Right atrium auricular region (tissue), 2 donors: Measurements from ENCODE around the gene BPIFA3. TPM values are rescaled to one million over a fixed set of nuclear protein-coding genes. Genes with fewer than 3 reads are reported as not detected.

Experiments
- DNase-seq: peaks from one replicate; pipeline ENCODE4 v3.0.0-alpha.2; 2019; ENCODE audit warnings: low spot score
- H3K27ac ChIP-seq, 2 donors: fragments of 200-600 bp; sonication (generic); 1 replicate in 1 of 2; 2 replicates in 1 of 2; pipeline ENCODE4 v1.5.1; 2016 to 2019
- H3K27me3 ChIP-seq, 2 donors: fragments of 200-600 bp; sonication (generic); one replicate each; pipeline versions ENCODE4 v1.5.1 to v1.6.0; 2017 to 2019
- H3K36me3 ChIP-seq: fragments of 200-600 bp; sonication (generic); one replicate; pipeline ENCODE4 v1.5.1; 2016
- H3K4me1 ChIP-seq, 2 donors: fragments of 200-600 bp; sonication (generic); one replicate each; pipeline versions ENCODE4 v1.5.1 to v1.6.0; 2017 to 2019
- H3K4me3 ChIP-seq, 2 donors: fragments of 200-600 bp; sonication (generic); 1 replicate in 1 of 2; 2 replicates in 1 of 2; pipeline ENCODE4 v1.5.1; 2017 to 2019; ENCODE audit warnings: mild to moderate bottlenecking in 1 of 2, moderate library complexity in 1 of 2
- H3K9me3 ChIP-seq, 2 donors: fragments of 200-600 bp; sonication (generic); one replicate each; pipeline ENCODE4 v1.5.1; 2019
- total RNA-seq, 2 donors: library from RNA; depleted of rRNA; stranded (reverse); fragments of >200 nt; gene quantifications; one replicate each; pipeline ENCODE4 v1.1.0, GENCODE V29; 2016
- TF ChIP-seq, protein P1 (sequence below), 2 donors: fragments of 200-600 bp; sonication (generic); IDR thresholded peaks; one replicate each; pipeline ENCODE4 v1.5.1; 2019; ENCODE audit warnings: antibody characterized with exemption in 2 of 2

BPIFA3 gene
- total RNA-seq, 2 donors from 2014 or later: not detected

DNA sequence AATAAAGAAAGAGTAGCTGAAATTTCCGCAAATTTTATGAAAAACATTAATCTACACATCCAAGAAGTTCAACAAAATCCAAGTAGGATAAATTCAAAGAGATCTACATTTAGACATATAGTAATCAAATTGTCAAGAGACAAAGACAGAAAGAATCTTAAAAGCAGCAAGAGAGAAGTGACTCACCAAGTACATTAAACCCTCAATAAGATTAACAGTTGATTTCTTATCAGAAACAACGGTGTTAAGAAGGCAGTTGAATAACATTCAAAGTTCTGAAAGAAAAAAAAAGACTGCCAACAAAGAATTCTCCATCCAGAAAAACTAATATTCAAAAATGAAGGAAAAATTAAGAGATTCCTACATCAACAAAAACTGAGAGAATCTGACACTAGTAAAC, 37.9 kb downstream of the BPIFA3 start:
- Histone ChIP-seq H3K4me3 (no peak overlapping the region), H3K9me3 (no peaks in the 10 kb centered on the region), H3K36me3 (no peaks in the 10 kb centered on the region), H3K27ac (no peak overlapping the region), H3K4me1 (no peaks in the 10 kb centered on the region), H3K27me3 (no peaks in the 10 kb centered on the region)
- no peak for DNase-seq
- TF ChIP-seq, protein P1, sequence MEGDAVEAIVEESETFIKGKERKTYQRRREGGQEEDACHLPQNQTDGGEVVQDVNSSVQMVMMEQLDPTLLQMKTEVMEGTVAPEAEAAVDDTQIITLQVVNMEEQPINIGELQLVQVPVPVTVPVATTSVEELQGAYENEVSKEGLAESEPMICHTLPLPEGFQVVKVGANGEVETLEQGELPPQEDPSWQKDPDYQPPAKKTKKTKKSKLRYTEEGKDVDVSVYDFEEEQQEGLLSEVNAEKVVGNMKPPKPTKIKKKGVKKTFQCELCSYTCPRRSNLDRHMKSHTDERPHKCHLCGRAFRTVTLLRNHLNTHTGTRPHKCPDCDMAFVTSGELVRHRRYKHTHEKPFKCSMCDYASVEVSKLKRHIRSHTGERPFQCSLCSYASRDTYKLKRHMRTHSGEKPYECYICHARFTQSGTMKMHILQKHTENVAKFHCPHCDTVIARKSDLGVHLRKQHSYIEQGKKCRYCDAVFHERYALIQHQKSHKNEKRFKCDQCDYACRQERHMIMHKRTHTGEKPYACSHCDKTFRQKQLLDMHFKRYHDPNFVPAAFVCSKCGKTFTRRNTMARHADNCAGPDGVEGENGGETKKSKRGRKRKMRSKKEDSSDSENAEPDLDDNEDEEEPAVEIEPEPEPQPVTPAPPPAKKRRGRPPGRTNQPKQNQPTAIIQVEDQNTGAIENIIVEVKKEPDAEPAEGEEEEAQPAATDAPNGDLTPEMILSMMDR (IDR thresholded peaks at IDR 0.05): no peak

DNA sequence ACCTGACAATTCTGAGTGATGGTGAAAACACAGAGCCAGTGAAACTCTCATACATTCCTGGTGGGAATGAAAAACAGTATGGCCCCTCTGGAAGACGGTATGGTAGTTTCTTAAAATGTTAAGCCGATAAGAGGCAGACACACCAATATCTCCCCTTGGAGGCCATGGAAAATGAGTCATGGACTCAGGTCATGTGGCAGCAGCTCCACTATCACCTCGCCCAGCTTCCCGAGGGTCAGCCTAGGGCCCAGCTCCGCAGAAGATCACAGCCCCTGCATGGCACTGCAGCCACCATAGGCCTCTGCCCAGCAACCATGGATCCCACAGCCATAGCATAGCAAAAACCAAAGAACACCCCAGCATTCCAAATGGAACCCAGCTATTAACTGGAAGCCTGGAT, 40.1 kb downstream of the BPIFA3 start:
- no peak overlapping the region for H3K4me3 ChIP-seq
- TF ChIP-seq, protein P1 (IDR thresholded peaks at IDR 0.05): no peak
- no peak for DNase-seq
- H3K9me3 ChIP-seq: no peaks in the 10 kb centered on the region
- no peaks in the 10 kb centered on the region for H3K36me3 ChIP-seq
- no peaks in the 10 kb centered on the region for H3K4me1 ChIP-seq
- H3K27me3 ChIP-seq: no peaks in the 10 kb centered on the region
- H3K27ac ChIP-seq: no peak overlapping the region

DNA sequence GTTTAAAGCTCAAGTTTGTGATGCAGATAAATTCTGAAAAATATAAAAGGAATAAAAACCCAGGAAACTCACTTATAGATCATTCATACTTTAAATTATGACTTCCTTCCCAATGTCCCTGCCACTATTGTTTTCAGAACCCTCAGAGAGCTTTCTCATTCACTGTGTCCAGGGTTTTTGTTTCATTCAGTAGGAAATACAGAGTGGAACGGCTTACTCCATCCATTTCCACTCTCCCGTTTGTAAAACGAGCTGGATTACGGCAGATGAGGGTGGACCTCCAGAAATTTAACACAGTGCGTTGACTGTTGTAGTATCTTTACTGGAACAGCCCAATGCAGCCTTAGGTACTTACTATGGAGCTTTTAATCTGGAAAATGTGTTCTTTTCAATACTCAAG, 42.2 kb downstream of the BPIFA3 start:
- Histone ChIP-seq H3K27me3 (no peaks in the 10 kb centered on the region), H3K27ac (no peak overlapping the region), H3K9me3 (no peaks in the 10 kb centered on the region), H3K4me1 (no peaks in the 10 kb centered on the region), H3K36me3 (no peaks in the 10 kb centered on the region), H3K4me3 (no peak overlapping the region)
- DNase-seq: no peak
- TF ChIP-seq, protein P1 (IDR thresholded peaks at IDR 0.05): no peak

DNA sequence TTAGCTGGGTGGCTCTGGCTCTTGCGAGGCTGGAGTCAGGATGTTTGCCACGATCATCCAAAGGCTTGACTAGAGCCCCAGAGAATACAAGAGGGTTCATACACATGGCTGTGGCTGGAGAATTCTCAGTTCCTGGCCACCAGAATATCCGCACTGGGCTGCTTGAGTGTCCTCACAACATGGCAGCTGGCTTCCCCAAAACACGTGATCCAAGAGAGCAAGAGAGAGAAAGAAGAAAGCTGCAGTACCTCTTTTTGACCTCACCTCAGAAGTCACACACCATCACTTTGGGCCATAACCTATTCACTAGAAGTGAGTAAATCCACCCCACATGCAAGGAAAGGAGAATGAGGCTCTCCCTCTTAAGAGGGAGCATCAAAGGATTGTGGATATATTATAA, 44.3 kb downstream of the BPIFA3 start:
- Histone ChIP-seq H3K36me3 (no peaks in the 10 kb centered on the region), H3K4me1 (no peaks in the 10 kb centered on the region), H3K9me3 (no peaks in the 10 kb centered on the region), H3K27ac (no peak overlapping the region), H3K27me3 (no peaks in the 10 kb centered on the region), H3K4me3 (no peak overlapping the region)
- TF ChIP-seq, protein P1 (IDR thresholded peaks at IDR 0.05): no peak
- no peak for DNase-seq

DNA sequence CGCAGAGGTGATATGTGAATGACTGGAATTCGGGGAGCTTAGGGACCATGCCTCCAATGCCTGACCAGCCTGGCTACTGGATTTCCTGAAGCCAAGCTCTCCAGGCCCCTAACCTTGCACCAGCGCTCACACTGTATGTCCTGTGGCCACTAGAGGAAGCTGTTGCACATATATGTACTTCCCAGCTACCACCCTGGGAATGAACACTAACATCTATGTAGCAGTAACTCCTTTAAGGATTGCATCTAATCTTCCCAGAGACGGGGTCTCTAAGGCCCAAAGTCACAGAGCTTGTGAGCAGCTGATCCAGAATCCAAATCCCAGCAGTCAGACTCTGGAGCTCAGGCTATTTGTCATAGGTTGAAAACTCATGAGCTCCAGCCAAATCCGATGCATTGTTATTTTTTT, 45.5 kb downstream of the BPIFA3 start:
- H3K27ac ChIP-seq: no peak overlapping the region
- H3K36me3 ChIP-seq: no peaks in the 10 kb centered on the region
- DNase-seq: peak; percentile 60

DNA sequence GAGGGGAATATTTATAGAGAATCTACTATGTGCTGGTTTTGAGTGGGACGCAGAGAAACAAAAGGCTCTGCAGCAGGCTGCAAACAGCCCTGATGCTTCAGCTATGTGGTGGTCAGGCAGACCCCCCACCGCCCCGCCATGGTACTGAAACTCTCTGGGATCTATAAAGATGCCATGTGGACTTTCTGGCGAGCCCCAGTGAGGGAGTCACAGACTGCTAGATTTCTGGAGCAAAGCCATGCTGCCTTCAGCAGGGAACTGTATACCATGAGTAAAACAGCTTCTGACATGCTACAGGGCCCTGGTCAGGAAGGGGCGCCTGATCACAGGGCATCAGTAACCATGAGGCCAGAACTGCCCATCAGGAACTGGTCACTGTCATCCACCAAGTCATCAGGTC, 46.6 kb downstream of the BPIFA3 start:
- no peaks in the 10 kb centered on the region for H3K9me3 ChIP-seq
- no peaks in the 10 kb centered on the region for H3K4me1 ChIP-seq
- H3K27me3 ChIP-seq: no peaks in the 10 kb centered on the region
- H3K27ac ChIP-seq: no peak overlapping the region
- TF ChIP-seq, protein P1 (IDR thresholded peaks at IDR 0.05): no peak
- DNase-seq: no peak
- H3K4me3 ChIP-seq: no peak overlapping the region
- H3K36me3 ChIP-seq: no peaks in the 10 kb centered on the region

More for the DNA sequence above, 45.5 kb downstream of the BPIFA3 start:
- no peaks in the 10 kb centered on the region for H3K4me1 ChIP-seq
- TF ChIP-seq, protein P1 (IDR thresholded peaks at IDR 0.05): peak in 1 of 2 donors; percentile 47
- H3K27me3 ChIP-seq: no peaks in the 10 kb centered on the region
- no peak overlapping the region for H3K4me3 ChIP-seq
- H3K9me3 ChIP-seq: no peaks in the 10 kb centered on the region
